Esophagus muscularis mucosa (tissue), 4 donors: ENCODE data around the gene MYH15. TPM values are rescaled to one million over a fixed set of nuclear protein-coding genes. Genes with fewer than 3 reads are reported as not detected.

ENCODE experiments used
- DNase-seq: peaks from one replicate; pipeline ENCODE4 v3.0.0-alpha.2; 2017; ENCODE audit errors: extremely low spot score
- H3K27ac ChIP-seq, 4 donors: fragments of 200-600 bp; sonication (generic); replicated peaks in 1 of 4; 1 replicate in 3 of 4; 2 replicates in 1 of 4; pipeline ENCODE4 v1.5.1; 2016 to 2019; ENCODE audit warnings: mild to moderate bottlenecking in 1 of 4
- H3K27me3 ChIP-seq, 4 donors: fragments of 200-600 bp; sonication (generic); one replicate each; pipeline versions ENCODE4 v1.5.1 to v1.6.0; 2016 to 2019
- H3K36me3 ChIP-seq, 4 donors: fragments of 200-600 bp; sonication (generic); one replicate each; pipeline ENCODE4 v1.5.1; 2016 to 2019
- H3K4me1 ChIP-seq, 4 donors: fragments of 200-600 bp; sonication (generic); one replicate each; pipeline ENCODE4 v1.5.1; 2016 to 2019
- H3K4me3 ChIP-seq, 4 donors: fragments of 200-600 bp; sonication (generic); 1 replicate in 2 of 4; 2 replicates in 2 of 4; pipeline ENCODE4 v1.5.1; 2016 to 2019; ENCODE audit warnings: mild to moderate bottlenecking in 4 of 4, moderate library complexity in 1 of 4
- H3K9me3 ChIP-seq, 4 donors: fragments of 200-600 bp; sonication (generic); 1 replicate in 3 of 4; 2 replicates in 1 of 4; pipeline ENCODE4 v1.5.1; 2016 to 2019
- CTCF ChIP-seq, 3 experiments: fragments of 200-600 bp in 2 of 3; fragments of 450-650 bp in 1 of 3; sonication (generic) in 2 of 3; IDR thresholded peaks; one replicate each; pipeline ENCODE4 v1.5.1; 2017 to 2019; ENCODE audit warnings: antibody characterized with exemption in 3 of 3, mild to moderate bottlenecking in 2 of 3, moderate library complexity in 1 of 3
- EP300 ChIP-seq: sonication (generic); formaldehyde crosslinking; IDR thresholded peaks from one replicate; pipeline ENCODE4 v1.6.1; 2017; ENCODE audit warnings: antibody characterized with exemption
- POLR2A ChIP-seq: fragments of 450-650 bp; IDR thresholded peaks from one replicate; pipeline ENCODE4 v1.6.1; 2017; ENCODE audit warnings: antibody characterized with exemption, moderate library complexity, mild to moderate bottlenecking, low read depth
- POLR2AphosphoS5 ChIP-seq, 2 donors: sonication (generic); formaldehyde crosslinking; IDR thresholded peaks; one replicate each; pipeline ENCODE4 v1.6.1; 2017; ENCODE audit warnings: antibody characterized with exemption in 2 of 2
- WGBS: methylation state at CpG from one replicate; pipeline ENCODE4 v1.1.5; 2018; 5-methylcytosine and 5-hydroxymethylcytosine counted together
- intact Hi-C: fragments of 100-400 bp; cut with DNase I; formaldehyde crosslinking; loops from one replicate; pipeline ENCODE4 v1.15.1; 2023
- total RNA-seq, 4 donors: library from RNA; depleted of rRNA; stranded (reverse); fragments of >200 nt; gene quantifications; one replicate each; pipeline versions ENCODE4 v1.1.0 to v1.2.1, GENCODE V29; 2016

MYH15 gene
- total RNA-seq, 4 donors from 2014 or later: under 0.01 to 0.34 (median 0.12) TPM

GRCh38 chr3:108376026-108376425 is 134.4 kb downstream of the MYH15 start:
- Histone ChIP-seq H3K9me3 (no peaks in the 10 kb centered on the region), H3K36me3 (no peaks in the 10 kb centered on the region), H3K27ac (no peak overlapping the region), H3K27me3 (no peaks in the 10 kb centered on the region), H3K4me3 (no peak overlapping the region), H3K4me1 (no peaks in the 10 kb centered on the region)
- no peak for DNase-seq
- intact Hi-C loops: no loop called here
- TF ChIP-seq EP300: no peak
- no peak for TF ChIP-seq CTCF (IDR thresholded peaks at IDR 0.05)
- no peak for TF ChIP-seq POLR2AphosphoS5 (IDR thresholded peaks at IDR 0.05)
- no peak for TF ChIP-seq POLR2A
- 61% methylated on average over 1 of the region's 1 CpG for WGBS

GRCh38 chr3:108359011-108359410 is 151.4 kb downstream of the MYH15 start:
- no peaks in the 10 kb centered on the region for H3K27me3 ChIP-seq
- no peak overlapping the region for H3K4me3 ChIP-seq

GRCh38 chr3:108357042-108357441 is 153.4 kb downstream of the MYH15 start:
- 94% methylated on average over 2 of the region's 2 CpGs for WGBS

More at GRCh38 chr3:108359011-108359410, 151.4 kb downstream of the MYH15 start:
- WGBS: 74% methylated on average over 2 of the region's 2 CpGs
- Histone ChIP-seq H3K27ac (no peak overlapping the region), H3K36me3 (no peaks in the 10 kb centered on the region), H3K9me3 (no peaks in the 10 kb centered on the region), H3K4me1 (no peaks in the 10 kb centered on the region)
- TF ChIP-seq CTCF (IDR thresholded peaks at IDR 0.05) (no peak), POLR2A (no peak), POLR2AphosphoS5 (IDR thresholded peaks at IDR 0.05) (no peak), EP300 (no peak)
- intact Hi-C loops: no loop called here
- DNase-seq: no peak

GRCh38 chr3:108354562-108354961 is 155.8 kb downstream of the MYH15 start:
- TF ChIP-seq CTCF (IDR thresholded peaks at IDR 0.05) (no peak), POLR2AphosphoS5 (IDR thresholded peaks at IDR 0.05) (no peak), EP300 (no peak), POLR2A (no peak)
- H3K9me3 ChIP-seq: no peaks in the 10 kb centered on the region
- no peaks in the 10 kb centered on the region for H3K27me3 ChIP-seq
- no peak overlapping the region for H3K27ac ChIP-seq
- intact Hi-C loops: no loop called here
- DNase-seq: no peak
- H3K4me3 ChIP-seq: no peak overlapping the region
- H3K4me1 ChIP-seq: no peaks in the 10 kb centered on the region
- WGBS: 94% methylated on average over 1 of the region's 1 CpG
- no peaks in the 10 kb centered on the region for H3K36me3 ChIP-seq

More at GRCh38 chr3:108357042-108357441, 153.4 kb downstream of the MYH15 start:
- no peak for DNase-seq
- no peaks in the 10 kb centered on the region for H3K36me3 ChIP-seq
- H3K4me1 ChIP-seq: no peaks in the 10 kb centered on the region
- intact Hi-C loops: no loop called here
- H3K27ac ChIP-seq: no peak overlapping the region
- H3K4me3 ChIP-seq: no peak overlapping the region
- no peak for TF ChIP-seq EP300
- no peak for TF ChIP-seq POLR2AphosphoS5 (IDR thresholded peaks at IDR 0.05)
- no peak for TF ChIP-seq POLR2A
- TF ChIP-seq CTCF (IDR thresholded peaks at IDR 0.05): no peak
- H3K9me3 ChIP-seq: no peaks in the 10 kb centered on the region
- no peaks in the 10 kb centered on the region for H3K27me3 ChIP-seq

GRCh38 chr3:108352176-108352575 is 158.2 kb downstream of the MYH15 start:
- no peaks in the 10 kb centered on the region for H3K36me3 ChIP-seq
- H3K9me3 ChIP-seq: no peaks in the 10 kb centered on the region
- WGBS: 74% methylated on average over 3 of the region's 3 CpGs
- H3K4me3 ChIP-seq: no peak overlapping the region
- H3K27ac ChIP-seq: no peak overlapping the region
- TF ChIP-seq EP300: no peak
- TF ChIP-seq POLR2AphosphoS5 (IDR thresholded peaks at IDR 0.05): no peak
- TF ChIP-seq CTCF (IDR thresholded peaks at IDR 0.05): no peak
- no peak for TF ChIP-seq POLR2A
- DNase-seq: no peak
- H3K27me3 ChIP-seq: no peaks in the 10 kb centered on the region
- intact Hi-C loops: no loop called here
- H3K4me1 ChIP-seq: no peaks in the 10 kb centered on the region
